Stomach (tissue), 9 donors: ENCODE data around the gene RWDD4. TPM values are rescaled to one million over a fixed set of nuclear protein-coding genes. Genes with fewer than 3 reads are reported as not detected.

Experiments used
- DNase-seq, 2 donors: peaks; one replicate each; pipeline versions ENCODE4 v3.0.0 to v3.0.0-alpha.2; 2013 to 2019
- H3K27ac ChIP-seq, 5 donors: fragments of 200-600 bp in 4 of 5; sonication (generic) in 4 of 5; one replicate each; pipeline ENCODE4 v1.5.1; 2013 to 2019; ENCODE audit warnings: mild to moderate bottlenecking in 1 of 5, moderate library complexity in 1 of 5
- H3K27me3 ChIP-seq, 3 donors: fragments of 200-600 bp; sonication (generic); one replicate each; pipeline ENCODE4 v1.5.1; 2017 to 2019; ENCODE audit warnings: mixed run types in 1 of 3
- H3K36me3 ChIP-seq, 4 donors: fragments of 200-600 bp; sonication (generic); 1 replicate in 3 of 4; 2 replicates in 1 of 4; pipeline ENCODE4 v1.5.1; 2016 to 2019
- H3K4me1 ChIP-seq, 4 donors: fragments of 200-600 bp; sonication (generic); one replicate each; pipeline ENCODE4 v1.5.1; 2016 to 2019
- H3K4me3 ChIP-seq, 4 donors: fragments of 200-600 bp; sonication (generic) in 3 of 4; one replicate each; pipeline ENCODE4 v1.5.1; 2016 to 2019; ENCODE audit warnings: mild to moderate bottlenecking in 1 of 4
- H3K9me3 ChIP-seq, 4 donors: fragments of 200-600 bp; sonication (generic); one replicate each; pipeline ENCODE4 v1.5.1; 2016 to 2019
- EP300 ChIP-seq: sonication (generic); formaldehyde crosslinking; IDR thresholded peaks from one replicate; pipeline ENCODE4 v1.6.1; 2017; ENCODE audit warnings: antibody characterized with exemption
- POLR2A ChIP-seq, 4 donors: fragments of 450-650 bp; IDR thresholded peaks; one replicate each; pipeline ENCODE4 v1.6.1; 2016; ENCODE audit warnings: antibody characterized with exemption in 4 of 4, control low read depth in 2 of 4, mild to moderate bottlenecking in 1 of 4, moderate library complexity in 1 of 4
- POLR2AphosphoS5 ChIP-seq, 3 donors: sonication (generic); formaldehyde crosslinking; IDR thresholded peaks; one replicate each; pipeline ENCODE4 v1.6.1; 2016; ENCODE audit warnings: antibody characterized with exemption in 3 of 3
- WGBS, 5 donors: extraction: QIAGEN DNeasy Blood & Tissue Kit in 3 of 5; methylation state at CpG; one replicate each; pipeline versions ENCODE4 v1.1.5 to v1.1.7; 2013 to 2018; 5-methylcytosine and 5-hydroxymethylcytosine counted together
- intact Hi-C: fragments of 100-400 bp; cut with DNase I; formaldehyde crosslinking; loops from one replicate; pipeline ENCODE4 v1.15.1; 2023; ENCODE audit warnings: low total_unique reads
- polyA plus RNA-seq, 3 donors: library from polyadenylated mRNA; stranded (reverse); fragments of 200-250 nt; gene quantifications; one replicate each; pipeline ENCODE4 v1.2.3, GENCODE V29; 2013
- total RNA-seq, 5 donors: library from RNA; depleted of rRNA; stranded (reverse); fragments of >200 nt; gene quantifications; one replicate each; pipeline versions ENCODE4 v1.1.0 to v1.2.3, GENCODE V29; 2014 to 2016
- TF ChIP-seq, protein P1 (sequence below), 7 experiments: fragments of 450-650 bp in 4 of 7; fragments of 200-600 bp in 3 of 7; sonication (generic) in 3 of 7; IDR thresholded peaks; one replicate each; pipeline ENCODE4 v1.5.1; 2016 to 2019; ENCODE audit warnings: antibody characterized with exemption in 7 of 7, control low read depth in 2 of 7, mild to moderate bottlenecking in 1 of 7
- donor health status: healthy with polysubstance abuse.
- donor health status: Bipolar disorder and iron deficiency.
- donor health status: healthy.

Gene RWDD4
- total and polyA plus RNA-seq, 8 donors: 3.8 to 36.4 (median 12.9) TPM

DNA sequence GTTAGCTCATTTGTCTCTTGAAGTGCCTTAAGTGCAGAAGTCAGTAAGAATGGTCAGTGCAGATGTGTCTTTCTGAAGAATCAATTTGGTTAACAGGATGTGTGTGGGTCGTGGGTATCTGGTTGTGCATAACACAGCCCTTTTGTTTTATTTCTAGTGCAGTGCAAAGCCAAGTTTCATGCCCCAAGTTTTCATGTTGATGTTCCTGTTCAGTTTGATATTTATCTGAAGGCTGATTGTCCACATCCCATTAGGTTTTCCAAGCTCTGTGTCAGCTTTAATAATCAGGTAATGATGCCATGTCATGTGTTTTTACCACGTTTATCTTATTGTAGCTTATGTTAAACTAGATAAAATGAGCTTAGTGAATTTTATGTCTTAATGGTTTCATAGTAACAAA, 27.5 kb upstream of the RWDD4 start:
- WGBS, 5 donors: 75 to 81% (median 77%) methylated on average over 2 of the region's 2 CpGs
- Histone ChIP-seq H3K27ac (no peak overlapping the region), H3K36me3 (peaks cover 36 to 92% (median 86%) of the 10 kb centered on the region in 4 donors)

DNA sequence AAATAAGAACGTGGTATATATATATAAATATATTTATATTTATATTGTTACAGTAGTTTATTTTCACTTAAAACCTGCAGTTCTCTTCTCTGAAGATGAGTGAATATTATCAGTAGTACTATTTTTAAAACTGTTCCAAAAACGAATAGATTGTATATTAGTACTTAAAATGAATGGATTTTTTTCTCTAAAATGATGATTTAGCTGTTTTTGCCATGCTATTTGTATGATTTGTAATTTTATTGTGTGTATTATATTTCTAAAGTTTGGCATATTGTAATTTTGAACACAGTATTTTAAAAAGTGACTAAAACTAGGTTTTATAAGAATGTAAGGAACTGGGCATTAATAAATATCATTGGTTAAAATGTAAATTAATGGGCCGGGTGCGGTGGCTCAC, 22.1 kb upstream of the RWDD4 start:
- intact Hi-C loops: no loop called here
- H3K27me3 ChIP-seq: no peaks in the 10 kb centered on the region
- no peaks in the 10 kb centered on the region for H3K4me1 ChIP-seq
- no peak for DNase-seq
- no peak overlapping the region for H3K4me3 ChIP-seq
- 86 to 94% (median 90%) methylated on average over 4 of the region's 4 CpGs for WGBS, 5 donors
- H3K27ac ChIP-seq: no peak overlapping the region
- H3K9me3 ChIP-seq: no peaks in the 10 kb centered on the region
- TF ChIP-seq POLR2AphosphoS5 (IDR thresholded peaks at IDR 0.05): no peak
- TF ChIP-seq EP300: no peak
- TF ChIP-seq, protein P1, sequence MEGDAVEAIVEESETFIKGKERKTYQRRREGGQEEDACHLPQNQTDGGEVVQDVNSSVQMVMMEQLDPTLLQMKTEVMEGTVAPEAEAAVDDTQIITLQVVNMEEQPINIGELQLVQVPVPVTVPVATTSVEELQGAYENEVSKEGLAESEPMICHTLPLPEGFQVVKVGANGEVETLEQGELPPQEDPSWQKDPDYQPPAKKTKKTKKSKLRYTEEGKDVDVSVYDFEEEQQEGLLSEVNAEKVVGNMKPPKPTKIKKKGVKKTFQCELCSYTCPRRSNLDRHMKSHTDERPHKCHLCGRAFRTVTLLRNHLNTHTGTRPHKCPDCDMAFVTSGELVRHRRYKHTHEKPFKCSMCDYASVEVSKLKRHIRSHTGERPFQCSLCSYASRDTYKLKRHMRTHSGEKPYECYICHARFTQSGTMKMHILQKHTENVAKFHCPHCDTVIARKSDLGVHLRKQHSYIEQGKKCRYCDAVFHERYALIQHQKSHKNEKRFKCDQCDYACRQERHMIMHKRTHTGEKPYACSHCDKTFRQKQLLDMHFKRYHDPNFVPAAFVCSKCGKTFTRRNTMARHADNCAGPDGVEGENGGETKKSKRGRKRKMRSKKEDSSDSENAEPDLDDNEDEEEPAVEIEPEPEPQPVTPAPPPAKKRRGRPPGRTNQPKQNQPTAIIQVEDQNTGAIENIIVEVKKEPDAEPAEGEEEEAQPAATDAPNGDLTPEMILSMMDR (IDR thresholded peaks at IDR 0.05): no peak
- no peak for TF ChIP-seq POLR2A (IDR thresholded peaks at IDR 0.05)
- H3K36me3 ChIP-seq: peaks cover 39 to 92% (median 85%) of the 10 kb centered on the region in 4 donors

More for the DNA sequence above, 27.5 kb upstream of the RWDD4 start:
- no peak overlapping the region for H3K4me3 ChIP-seq
- H3K4me1 ChIP-seq: no peaks in the 10 kb centered on the region
- intact Hi-C loops: no loop called here
- TF ChIP-seq POLR2A (IDR thresholded peaks at IDR 0.05) (no peak), EP300 (no peak), POLR2AphosphoS5 (IDR thresholded peaks at IDR 0.05) (no peak)
- TF ChIP-seq, protein P1 (IDR thresholded peaks at IDR 0.05): no peak
- no peaks in the 10 kb centered on the region for H3K9me3 ChIP-seq
- DNase-seq: no peak
- H3K27me3 ChIP-seq: no peaks in the 10 kb centered on the region

DNA sequence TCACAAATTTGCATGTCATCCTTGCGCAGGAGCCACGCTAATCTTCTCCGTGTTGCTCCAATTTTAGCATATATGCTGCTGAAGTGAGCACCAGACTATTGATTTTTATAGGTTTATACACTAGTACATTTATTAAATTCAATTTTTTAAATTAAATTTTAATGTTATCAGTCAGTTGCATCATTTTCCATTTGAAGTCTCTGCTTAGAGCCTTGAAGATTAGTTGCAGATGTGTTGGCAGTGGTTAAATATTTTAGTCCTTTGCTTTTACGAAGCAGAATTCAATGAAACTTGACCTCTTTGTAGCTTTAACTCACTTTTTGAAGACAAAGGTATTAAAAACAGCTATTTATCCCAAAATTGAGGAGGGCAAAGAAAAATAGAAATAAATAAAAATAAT, 16.6 kb upstream of the RWDD4 start:
- WGBS, 5 donors: 86 to 98% (median 94%) methylated on average over 4 of the region's 4 CpGs
- H3K4me1 ChIP-seq: peaks cover 0 to 11% (median 4%) of the 10 kb centered on the region in 4 donors
- DNase-seq: no peak
- H3K27ac ChIP-seq: no peak overlapping the region
- intact Hi-C loops: no loop called here
- H3K4me3 ChIP-seq: no peak overlapping the region
- no peaks in the 10 kb centered on the region for H3K27me3 ChIP-seq
- H3K9me3 ChIP-seq: no peaks in the 10 kb centered on the region
- H3K36me3 ChIP-seq: peaks cover 17 to 85% (median 79%) of the 10 kb centered on the region in 4 donors
- TF ChIP-seq, protein P1 (IDR thresholded peaks at IDR 0.05): no peak

DNA sequence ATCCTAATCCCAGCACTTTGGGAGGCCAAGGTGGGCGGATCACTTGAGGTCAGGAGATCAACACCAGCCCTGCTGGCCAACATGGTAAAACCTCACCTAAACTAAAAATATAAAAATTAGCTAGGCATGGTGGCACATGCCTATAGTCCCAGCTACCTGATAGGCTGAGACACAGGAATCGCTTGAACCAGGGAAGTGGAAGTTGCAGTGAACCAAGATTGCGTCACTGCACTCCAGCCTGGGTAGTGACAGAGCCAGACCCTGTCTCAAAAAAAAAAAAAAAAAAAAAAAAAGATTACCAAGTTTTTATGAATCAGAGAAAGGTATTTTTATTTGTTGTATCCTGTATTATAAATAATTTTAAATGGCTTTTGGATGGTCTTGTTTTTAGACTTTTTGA, 15.2 kb upstream of the RWDD4 start:
- peaks cover 21 to 85% (median 79%) of the 10 kb centered on the region in 4 donors for H3K36me3 ChIP-seq
- H3K4me3 ChIP-seq: no peak overlapping the region
- H3K27ac ChIP-seq: no peak overlapping the region
- no peak for DNase-seq
- peaks cover 0 to 11% (median 4%) of the 10 kb centered on the region in 4 donors for H3K4me1 ChIP-seq
- 79 to 83% (median 80%) methylated on average over 3 of the region's 3 CpGs for WGBS, 5 donors
- H3K9me3 ChIP-seq: no peaks in the 10 kb centered on the region
- no peak for TF ChIP-seq EP300
- TF ChIP-seq, protein P1 (IDR thresholded peaks at IDR 0.05): no peak
- TF ChIP-seq POLR2AphosphoS5 (IDR thresholded peaks at IDR 0.05): no peak
- TF ChIP-seq POLR2A (IDR thresholded peaks at IDR 0.05): no peak
- no peaks in the 10 kb centered on the region for H3K27me3 ChIP-seq
- intact Hi-C loops: no loop called here
